ENCODE data around the gene FAM171A2.

DNA sequence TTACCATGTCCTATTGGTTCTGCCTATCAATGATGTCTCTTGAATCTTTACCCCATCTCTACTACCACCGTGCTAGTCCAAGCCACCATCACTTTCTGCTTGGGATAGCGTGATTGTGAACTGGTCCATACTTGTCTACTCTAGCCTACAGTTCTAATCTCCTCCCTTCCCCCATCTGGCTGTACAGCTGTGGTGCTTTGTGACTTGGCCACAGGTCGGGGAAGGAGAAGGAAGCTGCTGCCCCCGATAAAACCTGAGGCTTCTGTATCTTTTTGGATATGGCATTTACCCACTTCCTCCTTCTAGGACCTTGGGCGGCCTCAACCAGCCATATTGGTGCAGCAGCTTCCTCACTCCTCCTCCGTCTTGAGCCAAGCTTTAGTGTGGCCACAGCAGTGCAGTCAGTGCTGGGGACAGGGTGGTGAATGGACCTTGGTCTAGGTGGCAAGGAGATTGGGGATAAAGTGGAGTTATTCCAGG lies 26.1 kb upstream of the FAM171A2 start:
- TF ChIP-seq, protein P1, sequence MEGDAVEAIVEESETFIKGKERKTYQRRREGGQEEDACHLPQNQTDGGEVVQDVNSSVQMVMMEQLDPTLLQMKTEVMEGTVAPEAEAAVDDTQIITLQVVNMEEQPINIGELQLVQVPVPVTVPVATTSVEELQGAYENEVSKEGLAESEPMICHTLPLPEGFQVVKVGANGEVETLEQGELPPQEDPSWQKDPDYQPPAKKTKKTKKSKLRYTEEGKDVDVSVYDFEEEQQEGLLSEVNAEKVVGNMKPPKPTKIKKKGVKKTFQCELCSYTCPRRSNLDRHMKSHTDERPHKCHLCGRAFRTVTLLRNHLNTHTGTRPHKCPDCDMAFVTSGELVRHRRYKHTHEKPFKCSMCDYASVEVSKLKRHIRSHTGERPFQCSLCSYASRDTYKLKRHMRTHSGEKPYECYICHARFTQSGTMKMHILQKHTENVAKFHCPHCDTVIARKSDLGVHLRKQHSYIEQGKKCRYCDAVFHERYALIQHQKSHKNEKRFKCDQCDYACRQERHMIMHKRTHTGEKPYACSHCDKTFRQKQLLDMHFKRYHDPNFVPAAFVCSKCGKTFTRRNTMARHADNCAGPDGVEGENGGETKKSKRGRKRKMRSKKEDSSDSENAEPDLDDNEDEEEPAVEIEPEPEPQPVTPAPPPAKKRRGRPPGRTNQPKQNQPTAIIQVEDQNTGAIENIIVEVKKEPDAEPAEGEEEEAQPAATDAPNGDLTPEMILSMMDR (IDR thresholded peaks at IDR 0.05; ENCODE audit: insufficient read depth, low read length): no peak
- TF ChIP-seq POLR2AphosphoS5 (IDR thresholded peaks at IDR 0.05; ENCODE audit: low read depth): peak; percentile 39; the same call in 1 of the 2 replicates
- TF ChIP-seq, protein P2, sequence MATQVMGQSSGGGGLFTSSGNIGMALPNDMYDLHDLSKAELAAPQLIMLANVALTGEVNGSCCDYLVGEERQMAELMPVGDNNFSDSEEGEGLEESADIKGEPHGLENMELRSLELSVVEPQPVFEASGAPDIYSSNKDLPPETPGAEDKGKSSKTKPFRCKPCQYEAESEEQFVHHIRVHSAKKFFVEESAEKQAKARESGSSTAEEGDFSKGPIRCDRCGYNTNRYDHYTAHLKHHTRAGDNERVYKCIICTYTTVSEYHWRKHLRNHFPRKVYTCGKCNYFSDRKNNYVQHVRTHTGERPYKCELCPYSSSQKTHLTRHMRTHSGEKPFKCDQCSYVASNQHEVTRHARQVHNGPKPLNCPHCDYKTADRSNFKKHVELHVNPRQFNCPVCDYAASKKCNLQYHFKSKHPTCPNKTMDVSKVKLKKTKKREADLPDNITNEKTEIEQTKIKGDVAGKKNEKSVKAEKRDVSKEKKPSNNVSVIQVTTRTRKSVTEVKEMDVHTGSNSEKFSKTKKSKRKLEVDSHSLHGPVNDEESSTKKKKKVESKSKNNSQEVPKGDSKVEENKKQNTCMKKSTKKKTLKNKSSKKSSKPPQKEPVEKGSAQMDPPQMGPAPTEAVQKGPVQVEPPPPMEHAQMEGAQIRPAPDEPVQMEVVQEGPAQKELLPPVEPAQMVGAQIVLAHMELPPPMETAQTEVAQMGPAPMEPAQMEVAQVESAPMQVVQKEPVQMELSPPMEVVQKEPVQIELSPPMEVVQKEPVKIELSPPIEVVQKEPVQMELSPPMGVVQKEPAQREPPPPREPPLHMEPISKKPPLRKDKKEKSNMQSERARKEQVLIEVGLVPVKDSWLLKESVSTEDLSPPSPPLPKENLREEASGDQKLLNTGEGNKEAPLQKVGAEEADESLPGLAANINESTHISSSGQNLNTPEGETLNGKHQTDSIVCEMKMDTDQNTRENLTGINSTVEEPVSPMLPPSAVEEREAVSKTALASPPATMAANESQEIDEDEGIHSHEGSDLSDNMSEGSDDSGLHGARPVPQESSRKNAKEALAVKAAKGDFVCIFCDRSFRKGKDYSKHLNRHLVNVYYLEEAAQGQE (IDR thresholded peaks at IDR 0.05; ENCODE audit: insufficient replicate concordance, low read depth): no peak
- peak; percentile 53 for TF ChIP-seq GABPA (IDR thresholded peaks at IDR 0.05; ENCODE audit: low read depth)
